Astrocyte (in vitro differentiated cells and primary cell): ENCODE results near the gene TMCC1.

Experiments
- EZH2 ChIP-seq: IDR thresholded peaks from 2 replicates; pipeline ENCODE4 v1.6.1; 2012; ENCODE audit warnings: mild to moderate bottlenecking, low read length, inconsistent platforms; ENCODE audit not compliant: insufficient read depth
- TF ChIP-seq, protein P1 (sequence below): IDR thresholded peaks from 2 replicates; pipeline ENCODE4 v1.5.1; 2011; ENCODE audit warnings: low read depth, mild to moderate bottlenecking, inconsistent platforms, low read length, moderate library complexity; ENCODE audit not compliant: insufficient read depth

GRCh38 chr3:129775870-129776269, 117.6 kb downstream of the TMCC1 start:
- TF ChIP-seq, protein P1, sequence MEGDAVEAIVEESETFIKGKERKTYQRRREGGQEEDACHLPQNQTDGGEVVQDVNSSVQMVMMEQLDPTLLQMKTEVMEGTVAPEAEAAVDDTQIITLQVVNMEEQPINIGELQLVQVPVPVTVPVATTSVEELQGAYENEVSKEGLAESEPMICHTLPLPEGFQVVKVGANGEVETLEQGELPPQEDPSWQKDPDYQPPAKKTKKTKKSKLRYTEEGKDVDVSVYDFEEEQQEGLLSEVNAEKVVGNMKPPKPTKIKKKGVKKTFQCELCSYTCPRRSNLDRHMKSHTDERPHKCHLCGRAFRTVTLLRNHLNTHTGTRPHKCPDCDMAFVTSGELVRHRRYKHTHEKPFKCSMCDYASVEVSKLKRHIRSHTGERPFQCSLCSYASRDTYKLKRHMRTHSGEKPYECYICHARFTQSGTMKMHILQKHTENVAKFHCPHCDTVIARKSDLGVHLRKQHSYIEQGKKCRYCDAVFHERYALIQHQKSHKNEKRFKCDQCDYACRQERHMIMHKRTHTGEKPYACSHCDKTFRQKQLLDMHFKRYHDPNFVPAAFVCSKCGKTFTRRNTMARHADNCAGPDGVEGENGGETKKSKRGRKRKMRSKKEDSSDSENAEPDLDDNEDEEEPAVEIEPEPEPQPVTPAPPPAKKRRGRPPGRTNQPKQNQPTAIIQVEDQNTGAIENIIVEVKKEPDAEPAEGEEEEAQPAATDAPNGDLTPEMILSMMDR, result no peak
- TF ChIP-seq EZH2, result no peak
